ENCODE data around the gene PIGC. TPM values are rescaled to one million over a fixed set of nuclear protein-coding genes. Genes with fewer than 3 reads are reported as not detected.

PIGC gene
- total RNA-seq, 2 donors from 2014 or later, result 24.0 to 24.3 TPM

- no peaks in the 10 kb centered on the region for H3K27me3 Mint-ChIP-seq (ENCODE audit: insufficient read depth)
- DNase-seq, result no peak
- no peak for TF ChIP-seq CTCF (conservative IDR thresholded peaks at IDR 0.05)
- 94% methylated on average over 1 of the region's 1 CpG; no CpG with 5 or more reads in 1 of the 2 experiments for WGBS, 2 experiments (ENCODE audit: insufficient coverage in 1 of 2, insufficient read length in 1 of 2)
- H3K4me1 Mint-ChIP-seq, result no peaks in the 10 kb centered on the region
- Histone ChIP-seq H3K9me3 (ENCODE audit: control insufficient read depth, low read length) (no peaks in the 10 kb centered on the region), H3K4me3 (ENCODE audit: low read length) (no peak overlapping the region), H3K4me1 (ENCODE audit: control insufficient read depth, insufficient read depth, low read length) (no peaks in the 10 kb centered on the region), H3K27ac (ENCODE audit: low read depth, low read length) (no peak overlapping the region), H3K9ac (ENCODE audit: extremely low read depth, low read length, poor library complexity, severe bottlenecking) (no peak overlapping the region), H3K36me3 (ENCODE audit: control insufficient read depth, insufficient read depth, low read length) (no peaks in the 10 kb centered on the region), H3K27me3 (ENCODE audit: control insufficient read depth, insufficient read depth, low read length, poor library complexity, severe bottlenecking) (no peaks in the 10 kb centered on the region)
- H3K4me3 Mint-ChIP-seq, result no peak overlapping the region
- no peak overlapping the region for H3K27ac Mint-ChIP-seq
- H3K9me3 Mint-ChIP-seq, result no peaks in the 10 kb centered on the region
- no peaks in the 10 kb centered on the region for H3K36me3 Mint-ChIP-seq (ENCODE audit: low read depth)
Observed at GRCh38 chr1:172406968-172407367, 36.9 kb downstream of the PIGC start.

GRCh38 chr1:172405912-172406311, 38.0 kb downstream of the PIGC start:
- no peaks in the 10 kb centered on the region for H3K9me3 ChIP-seq (ENCODE audit: control insufficient read depth, low read length)
- no peak overlapping the region for H3K4me3 ChIP-seq (ENCODE audit: low read length)
- TF ChIP-seq CTCF (conservative IDR thresholded peaks at IDR 0.05), result no peak
- H3K27ac Mint-ChIP-seq, result no peak overlapping the region
- no peaks in the 10 kb centered on the region for H3K4me1 ChIP-seq (ENCODE audit: control insufficient read depth, insufficient read depth, low read length)
- no peaks in the 10 kb centered on the region for H3K27me3 Mint-ChIP-seq (ENCODE audit: insufficient read depth)
- H3K27me3 ChIP-seq (ENCODE audit: control insufficient read depth, insufficient read depth, low read length, poor library complexity, severe bottlenecking), result no peaks in the 10 kb centered on the region
- no peaks in the 10 kb centered on the region for H3K9me3 Mint-ChIP-seq
- no peaks in the 10 kb centered on the region for H3K36me3 Mint-ChIP-seq (ENCODE audit: low read depth)
- no peak overlapping the region for H3K9ac ChIP-seq (ENCODE audit: extremely low read depth, low read length, poor library complexity, severe bottlenecking)
- no peaks in the 10 kb centered on the region for H3K4me1 Mint-ChIP-seq
- H3K27ac ChIP-seq (ENCODE audit: low read depth, low read length), result no peak overlapping the region
- H3K36me3 ChIP-seq (ENCODE audit: control insufficient read depth, insufficient read depth, low read length), result no peaks in the 10 kb centered on the region
- no peak overlapping the region for H3K4me3 Mint-ChIP-seq
- DNase-seq, result no peak

GRCh38 chr1:172404121-172404520, 39.7 kb downstream of the PIGC start:
- Histone ChIP-seq H3K36me3 (ENCODE audit: control insufficient read depth, insufficient read depth, low read length) (no peaks in the 10 kb centered on the region), H3K4me1 (ENCODE audit: control insufficient read depth, insufficient read depth, low read length) (no peaks in the 10 kb centered on the region), H3K9me3 (ENCODE audit: control insufficient read depth, low read length) (no peaks in the 10 kb centered on the region), H3K27ac (ENCODE audit: low read depth, low read length) (no peak overlapping the region), H3K27me3 (ENCODE audit: control insufficient read depth, insufficient read depth, low read length, poor library complexity, severe bottlenecking) (no peaks in the 10 kb centered on the region), H3K4me3 (ENCODE audit: low read length) (no peak overlapping the region), H3K9ac (ENCODE audit: extremely low read depth, low read length, poor library complexity, severe bottlenecking) (no peak overlapping the region)
- Mint-ChIP-seq H3K27me3 (ENCODE audit: insufficient read depth) (no peaks in the 10 kb centered on the region), H3K36me3 (ENCODE audit: low read depth) (no peaks in the 10 kb centered on the region), H3K27ac (no peak overlapping the region), H3K9me3 (no peaks in the 10 kb centered on the region), H3K4me3 (no peak overlapping the region), H3K4me1 (peaks cover 11% of the 10 kb centered on the region)
- no peak for TF ChIP-seq CTCF (conservative IDR thresholded peaks at IDR 0.05)
- no peak for DNase-seq
